GM10248 (cell line): ENCODE data around the gene MCRS1.
"Not testable (repeated sequence)": the region's sequence is repeated elsewhere in the genome, so short reads cannot be mapped to it uniquely, and the experiment has no call there.

Source experiments
- CTCF ChIA-PET: fragments of 300-600 bp; sonication (Branson Sonifier 250); formaldehyde crosslinking; extraction: SDS; loops from one replicate; lab custom pipeline; 2021; ENCODE audit warnings: antibody characterized with exemption; lab: Yijun Ruan, JAX
- POLR2A ChIA-PET: fragments of 350-650 bp; sonication (Branson Sonifier 250); formaldehyde crosslinking; extraction: SDS; loops from one replicate; lab custom pipeline; 2020; ENCODE audit warnings: antibody characterized with exemption; lab: Yijun Ruan, JAX
- DNase-seq: peaks from one replicate; pipeline ENCODE4 v3.0.0; 2012; ENCODE audit errors: extremely low spot score
- CTCF ChIP-seq: IDR thresholded peaks from 2 replicates; pipeline ENCODE4 v1.5.1; 2012; ENCODE audit warnings: mild to moderate bottlenecking, low read depth; ENCODE audit errors: extremely low read depth, missing control alignments, control extremely low read depth

MCRS1 gene

GRCh38 chr12:49609059-49609874, 41.3 kb upstream of the MCRS1 start:
- ChIA-PET POLR2A (no interaction called here), CTCF (no interaction called here)
- no peak for TF ChIP-seq CTCF
- no peak for DNase-seq

DNA sequence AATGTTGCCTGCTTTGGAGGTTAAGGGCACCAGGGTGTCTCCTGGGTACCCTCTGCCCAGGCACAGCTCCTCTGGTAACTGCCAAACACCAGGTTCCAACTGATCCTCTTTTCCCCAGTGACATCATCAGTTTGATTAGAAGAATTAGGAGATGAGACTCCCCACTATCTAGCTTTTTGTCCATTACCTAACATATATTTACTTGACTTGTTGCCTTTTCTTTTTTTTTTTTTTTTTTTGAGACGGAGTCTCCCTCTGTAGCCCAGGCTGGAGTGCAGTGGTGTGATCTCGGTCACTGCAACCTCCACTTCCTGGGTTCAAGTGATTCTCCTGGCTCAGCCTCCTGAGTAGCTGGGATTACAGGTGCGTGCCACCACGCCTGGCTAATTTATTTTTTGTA, 37.6 kb upstream of the MCRS1 start, which contains the start of gene FAM186B:
TSS of gene FAM186B (minus strand) at position 101 of the 400 bp plus-strand sequence. CDS start 162 bp downstream, outside the sequence.
- POLR2A ChIA-PET, DNase-seq: not testable (repeated sequence)
- CTCF ChIA-PET, result interaction anchor here (1.0 to 6.9 kb wide), 4 partner anchors 9 to 247 kb away, joined by 3 to 42 read pairs (median 6); no protein-coding TSS in a partner anchor

DNA sequence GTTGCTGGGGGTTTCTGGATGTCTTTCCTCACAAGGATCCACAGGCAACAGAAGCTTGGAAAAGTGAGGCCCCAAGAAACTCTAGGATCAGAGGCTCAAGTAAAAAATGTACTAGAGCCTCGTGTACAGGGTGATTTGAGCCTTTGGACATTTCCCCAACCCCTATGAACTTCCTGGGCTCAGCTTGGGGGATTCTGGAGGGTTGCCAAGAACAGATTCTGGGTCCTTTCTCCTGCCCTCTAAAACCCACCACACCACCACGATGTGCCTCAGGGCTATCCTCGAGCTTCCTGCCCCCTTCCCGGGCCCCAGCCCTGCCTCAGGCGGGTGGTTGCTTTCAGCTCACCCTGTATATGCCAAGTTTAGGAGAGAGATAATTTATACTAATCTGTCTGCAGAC, 36.9 kb upstream of the MCRS1 start:
- DNase-seq, result no peak
- CTCF ChIA-PET, result interaction anchor here (1.0 to 6.9 kb wide), 7 partner anchors 10 to 246 kb away, joined by 3 to 42 read pairs (median 5); no protein-coding TSS in a partner anchor
- POLR2A ChIA-PET, result no interaction called here
- TF ChIP-seq CTCF, result no peak

DNA sequence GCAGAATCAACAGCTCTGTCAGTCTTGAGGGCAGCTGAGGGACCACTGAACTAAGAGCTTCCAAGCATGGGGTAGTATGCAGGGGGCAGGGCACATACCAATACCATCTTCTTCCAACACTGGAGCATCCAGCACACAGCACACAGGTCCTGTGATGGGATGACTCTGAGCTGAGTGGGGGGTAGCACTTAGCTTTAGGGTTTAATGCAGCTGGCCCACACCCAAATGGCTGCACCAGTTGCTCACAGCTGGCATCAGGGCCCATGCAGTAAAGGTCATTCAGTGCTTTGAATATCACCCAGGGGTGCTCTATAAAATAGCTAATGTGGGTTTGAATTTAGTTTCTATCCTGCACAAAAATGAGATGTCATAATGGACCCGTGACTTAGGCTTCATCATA, 35.8 kb upstream of the MCRS1 start:
- no peak for DNase-seq
- no peak for TF ChIP-seq CTCF
- CTCF ChIA-PET, result interaction anchor here (0.6 to 6.9 kb wide), 12 partner anchors 10 to 315 kb away, joined by 3 to 42 read pairs (median 4); partner anchors contain the start of gene PRPF40B
- POLR2A ChIA-PET, result no interaction called here

DNA sequence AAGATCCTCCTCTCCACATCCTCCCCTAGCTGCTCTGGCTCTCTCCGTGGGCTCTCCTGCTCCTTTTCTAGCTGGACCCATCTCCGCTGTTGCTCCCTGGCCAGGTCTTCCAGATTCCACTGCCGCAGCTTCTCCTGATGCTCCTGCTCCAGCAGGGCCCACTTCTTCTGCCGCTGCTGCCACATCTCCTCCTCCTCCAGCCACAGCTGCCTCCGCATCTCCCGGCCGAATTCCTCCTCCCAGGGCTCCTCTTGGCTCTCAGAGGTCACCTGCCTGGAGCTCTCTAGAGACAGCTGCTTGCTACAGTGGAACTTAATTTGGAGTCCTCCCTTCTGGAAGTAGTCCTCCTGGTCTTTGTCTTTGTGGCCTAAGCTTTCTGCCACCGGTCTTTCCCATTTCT, 32.0 kb upstream of the MCRS1 start:
- CTCF ChIA-PET, result interaction anchor here (1.3 to 6.9 kb wide), 2 partner anchors 14 to 20 kb away, joined by 3 to 42 read pairs; no protein-coding TSS in a partner anchor
- DNase-seq, result no peak
- POLR2A ChIA-PET, result no interaction called here
- TF ChIP-seq CTCF, result no peak

- ChIA-PET CTCF (interaction anchor here (0.7 to 1.2 kb wide), 2 partner anchors 143 to 240 kb away, joined by 3 to 4 read pairs; partner anchors contain the start of gene TMBIM6), POLR2A (no interaction called here)
- DNase-seq, result no peak
- TF ChIP-seq CTCF, result no peak
Observed at GRCh38 chr12:49598527-49598926, 30.6 kb upstream of the MCRS1 start.
